DOHH2 (cell line): Measurements from ENCODE around the gene CSF1.

Experiments
- CTCF ChIP-seq: fragments of 200-600 bp; sonication (generic); IDR thresholded peaks from one replicate; pipeline ENCODE4 v1.5.1; 2014; ENCODE audit warnings: antibody characterized with exemption, mild to moderate bottlenecking, low read depth, low read length; ENCODE audit not compliant: poor library complexity, severe bottlenecking
- EZH2phosphoT487 ChIP-seq: fragments of 200-600 bp; sonication (generic); IDR thresholded peaks from 2 replicates; pipeline ENCODE4 v1.6.1; 2017; ENCODE audit warnings: borderline replicate concordance, mild to moderate bottlenecking, antibody characterized with exemption, low read length, moderate library complexity, mixed read lengths

DNA sequence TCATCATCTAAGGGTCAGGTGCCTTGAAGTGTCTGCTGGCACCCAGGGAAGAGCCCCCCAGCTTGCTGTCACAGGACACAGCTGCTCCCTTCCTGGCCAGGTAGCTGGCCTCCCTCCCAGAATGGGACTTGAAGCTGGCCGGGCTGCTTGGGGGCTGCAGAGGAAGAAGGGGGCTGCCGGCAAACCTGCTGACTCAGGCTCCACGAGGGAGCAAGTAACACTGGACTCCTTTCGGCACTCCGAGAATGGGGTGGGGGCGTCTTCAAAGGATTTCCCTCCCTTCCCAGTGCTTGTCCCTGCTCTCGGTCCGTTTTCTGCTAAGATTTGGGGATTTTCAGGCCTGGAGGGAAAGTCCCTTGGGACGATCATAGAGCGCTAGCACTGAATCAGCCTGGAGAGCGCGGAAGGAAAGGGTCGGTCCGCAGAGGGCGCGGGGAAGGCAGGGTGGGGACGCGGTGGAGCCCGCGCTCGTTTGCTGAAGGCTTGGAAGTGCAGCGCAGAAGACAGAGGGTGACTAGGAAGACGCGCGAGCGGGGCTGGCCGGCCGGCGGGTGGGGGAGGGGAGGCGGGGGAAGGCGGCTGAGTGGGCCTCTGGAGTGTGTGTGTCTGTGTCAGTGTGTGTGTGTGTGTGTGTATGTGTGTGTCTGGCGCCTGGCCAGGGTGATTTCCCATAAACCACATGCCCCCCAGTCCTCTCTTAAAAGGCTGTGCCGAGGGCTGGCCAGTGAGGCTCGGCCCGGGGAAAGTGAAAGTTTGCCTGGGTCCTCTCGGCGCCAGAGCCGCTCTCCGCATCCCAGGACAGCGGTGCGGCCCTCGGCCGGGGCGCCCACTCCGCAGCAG lies at the start of gene CSF1:
- TF ChIP-seq CTCF, result no peak
- no peak for TF ChIP-seq EZH2phosphoT487
